GM04503 (cell line): ENCODE data around the gene FAM186B.

Experiments used
- DNase-seq: peaks from one replicate; pipeline ENCODE4 v3.0.0-alpha.2; 2012; ENCODE audit warnings: low read depth

The FAM186B gene

DNA sequence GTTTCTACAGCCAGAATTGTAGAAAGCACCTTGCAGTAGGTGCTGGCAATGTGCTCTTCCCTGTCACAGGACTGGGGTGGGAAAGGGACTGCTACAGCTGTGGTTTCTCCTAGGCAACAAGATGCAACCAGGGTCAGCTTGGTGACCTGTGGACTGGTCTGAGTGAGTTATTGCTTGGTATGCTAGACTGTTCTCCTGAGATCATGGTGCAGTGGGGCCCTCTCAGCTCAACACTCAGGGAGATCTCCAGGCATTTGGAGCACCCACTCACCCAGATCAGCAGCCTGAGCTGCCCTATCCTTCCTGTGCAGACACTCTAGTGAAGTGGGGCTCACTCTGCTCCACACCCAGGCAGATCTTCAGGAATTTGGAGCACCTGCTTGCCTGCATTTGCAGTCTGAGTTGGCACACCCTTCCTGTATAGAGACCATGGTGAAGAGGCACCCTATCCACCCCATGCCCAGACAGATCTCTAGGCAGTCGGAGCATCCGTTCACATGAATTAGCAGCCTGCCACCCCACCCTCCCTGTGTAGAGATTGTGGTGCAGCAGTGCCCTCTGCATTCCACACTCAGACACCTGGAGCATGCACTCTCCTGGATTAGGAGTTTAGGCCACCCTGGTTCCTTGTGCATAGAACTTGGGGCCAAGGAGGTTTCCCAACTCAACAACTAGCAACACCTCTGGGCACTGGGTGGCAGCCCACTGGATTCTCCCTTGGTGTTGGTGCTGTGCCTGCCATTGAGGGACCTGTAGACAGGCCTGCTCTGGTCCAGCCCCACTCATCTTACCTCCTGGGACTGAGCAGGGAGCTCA is 3.8 kb upstream of the FAM186B start:
- DNase-seq = no peak

GRCh38 chr12:49604856-49605255 is 583 bp downstream of the FAM186B start:
- no peak for DNase-seq

- no peak for DNase-seq
Observed at GRCh38 chr12:49603721-49604120, 1.7 kb downstream of the FAM186B start.

DNA sequence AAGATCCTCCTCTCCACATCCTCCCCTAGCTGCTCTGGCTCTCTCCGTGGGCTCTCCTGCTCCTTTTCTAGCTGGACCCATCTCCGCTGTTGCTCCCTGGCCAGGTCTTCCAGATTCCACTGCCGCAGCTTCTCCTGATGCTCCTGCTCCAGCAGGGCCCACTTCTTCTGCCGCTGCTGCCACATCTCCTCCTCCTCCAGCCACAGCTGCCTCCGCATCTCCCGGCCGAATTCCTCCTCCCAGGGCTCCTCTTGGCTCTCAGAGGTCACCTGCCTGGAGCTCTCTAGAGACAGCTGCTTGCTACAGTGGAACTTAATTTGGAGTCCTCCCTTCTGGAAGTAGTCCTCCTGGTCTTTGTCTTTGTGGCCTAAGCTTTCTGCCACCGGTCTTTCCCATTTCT is 5.5 kb downstream of the FAM186B start:
- no peak for DNase-seq

DNA sequence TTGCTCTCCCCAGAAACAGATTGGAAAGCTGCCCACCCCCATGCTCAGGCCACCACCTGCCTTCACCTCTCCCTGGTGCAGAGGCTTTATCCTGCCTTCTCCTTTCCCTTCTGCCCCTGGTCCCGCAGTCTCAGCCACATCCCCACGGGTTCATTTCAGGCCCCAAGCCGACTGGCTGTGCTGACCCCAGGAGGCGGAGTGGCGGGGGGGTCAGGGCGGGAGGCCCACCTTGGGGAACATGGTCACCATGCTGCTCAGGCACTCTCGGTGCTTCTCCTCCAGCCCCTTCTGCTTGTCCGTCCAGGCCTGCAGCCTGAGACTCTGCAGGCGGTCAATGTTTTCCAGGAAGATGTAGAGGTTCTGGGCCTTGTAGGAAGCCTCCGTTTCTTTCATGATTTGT is 6.9 kb downstream of the FAM186B start:
- no peak for DNase-seq

GRCh38 chr12:49588721-49589516 is 16.5 kb downstream of the FAM186B start:
- no peak for DNase-seq

DNA sequence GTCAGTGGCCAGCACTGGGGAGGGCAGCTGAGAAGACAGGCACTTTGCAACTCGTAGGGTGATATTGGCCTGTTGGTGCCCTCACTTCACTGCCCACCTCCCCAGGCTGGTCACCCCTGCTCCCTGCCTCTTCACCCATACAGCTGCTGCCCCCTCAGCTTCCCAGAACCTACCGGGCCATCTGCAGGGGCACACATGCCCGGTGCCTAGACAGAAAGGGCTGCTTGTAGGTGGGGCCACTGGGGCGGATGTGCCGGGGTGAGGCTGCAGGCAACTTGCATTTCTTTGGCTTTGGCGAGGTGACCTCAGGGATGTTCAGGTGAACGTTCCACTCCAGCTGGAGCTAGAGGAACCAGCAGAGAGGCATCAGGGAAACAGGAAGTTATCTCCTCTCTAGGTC is 17.2 kb downstream of the FAM186B start:
- no peak for DNase-seq

DNA sequence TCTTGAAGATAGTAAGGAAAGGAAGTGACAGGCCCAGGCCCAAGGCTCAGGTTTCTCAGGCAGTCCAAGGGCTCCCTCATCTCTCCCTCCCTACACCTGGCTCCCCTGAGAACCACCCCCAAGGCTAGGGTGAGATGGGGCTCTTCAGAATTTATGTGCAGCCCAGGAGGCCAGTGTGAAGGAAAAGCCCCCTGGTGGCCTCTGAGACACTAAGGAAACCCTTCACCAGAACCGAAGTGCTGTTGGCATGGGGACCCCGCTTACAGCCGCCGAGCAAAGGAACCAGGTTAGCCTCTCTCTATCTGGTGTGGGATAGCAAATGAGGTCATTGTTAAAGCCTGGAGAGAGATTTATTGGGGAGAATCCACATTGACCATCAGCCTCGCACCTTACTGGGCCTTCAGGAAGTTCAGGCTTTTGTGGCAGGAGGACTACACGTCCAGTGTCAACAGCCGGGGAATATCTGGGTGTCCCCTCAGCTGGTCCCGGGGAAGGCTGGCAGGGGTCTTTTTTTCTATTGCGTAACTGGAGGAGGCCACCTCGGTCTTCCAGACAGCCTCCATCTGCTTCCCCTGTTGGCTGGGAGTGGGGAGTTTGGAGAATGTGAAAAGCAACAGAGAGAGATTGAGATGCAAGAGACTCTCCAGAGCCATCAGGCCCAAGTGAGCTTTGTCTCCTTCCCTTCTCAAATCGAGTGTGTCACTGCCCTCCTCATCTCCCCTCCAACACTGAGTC is 18.1 kb downstream of the FAM186B start:
- no peak for DNase-seq

GRCh38 chr12:49585477-49586459 is 19.7 kb downstream of the FAM186B start:
- DNase-seq = no peak

- DNase-seq = no peak
Observed at GRCh38 chr12:49584591-49584990, 20.8 kb downstream of the FAM186B start.

DNA sequence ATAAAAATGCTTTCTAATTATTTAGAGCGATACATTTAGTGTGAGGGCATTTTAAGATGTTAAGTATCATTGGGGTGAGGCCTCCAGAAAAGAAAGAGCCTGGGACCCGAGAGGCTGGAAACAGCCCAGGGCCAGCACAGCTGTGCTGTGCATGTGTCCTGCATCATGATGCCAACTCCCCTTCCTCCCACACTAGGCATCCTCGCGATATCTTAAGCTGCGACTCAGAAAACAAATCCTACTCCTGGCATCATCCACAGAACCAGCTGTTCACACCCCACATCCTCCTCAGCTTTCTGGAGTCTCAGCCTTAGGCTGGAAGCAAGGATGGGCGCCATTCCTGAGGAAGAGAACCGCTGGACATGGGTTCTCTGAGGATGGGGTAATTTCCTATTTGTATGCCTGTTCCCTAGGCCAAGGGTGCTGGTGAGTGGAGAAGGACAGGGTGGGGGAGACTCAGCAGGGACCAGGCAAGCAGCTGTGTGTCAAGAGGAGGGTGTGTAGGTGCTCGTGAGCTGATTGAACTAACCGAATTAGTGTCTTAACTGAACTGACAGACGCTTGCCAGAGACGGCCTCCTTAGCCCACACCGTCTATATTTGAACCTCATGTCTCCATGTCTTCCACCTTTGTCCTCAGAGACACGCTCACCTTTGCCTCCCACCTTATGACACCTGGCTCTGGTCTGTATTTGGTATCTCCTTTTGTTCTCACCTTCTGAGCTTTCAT is 21.9 kb downstream of the FAM186B start:
- no peak for DNase-seq

GRCh38 chr12:49582850-49583249 is 22.6 kb downstream of the FAM186B start:
- DNase-seq = no peak

GRCh38 chr12:49582201-49582600 is 23.2 kb downstream of the FAM186B start:
- DNase-seq = no peak

- DNase-seq = no peak
Observed at GRCh38 chr12:49580572-49581535, 24.6 kb downstream of the FAM186B start.

- DNase-seq = no peak
Observed at GRCh38 chr12:49578471-49579112, 26.8 kb downstream of the FAM186B start.

GRCh38 chr12:49577589-49578315 is 27.7 kb downstream of the FAM186B start:
- no peak for DNase-seq

GRCh38 chr12:49568442-49569162 is 36.8 kb downstream of the FAM186B start:
- no peak for DNase-seq
